ENCODE data around the gene UBE2E2.

The UBE2E2 gene

GRCh38 chr3:23276913-23277658, 74.0 kb downstream of the UBE2E2 start:
- no peak overlapping the region for H3K4me3 ChIP-seq (ENCODE audit: low read depth, low read length)
- no peak for DNase-seq (ENCODE audit: low read depth)
- TF ChIP-seq CTCF (IDR thresholded peaks at IDR 0.05; ENCODE audit: low read depth, low read length, missing control alignments) = no peak

GRCh38 chr3:23277688-23278087, 74.6 kb downstream of the UBE2E2 start:
- TF ChIP-seq CTCF (IDR thresholded peaks at IDR 0.05; ENCODE audit: low read depth, low read length, missing control alignments) = no peak
- no peak overlapping the region for H3K4me3 ChIP-seq (ENCODE audit: low read depth, low read length)
- no peak for DNase-seq (ENCODE audit: low read depth)

- DNase-seq (ENCODE audit: low read depth) = no peak
- H3K4me3 ChIP-seq (ENCODE audit: low read depth, low read length) = no peak overlapping the region
- no peak for TF ChIP-seq CTCF (IDR thresholded peaks at IDR 0.05; ENCODE audit: low read depth, low read length, missing control alignments)
These were observed 80.5 kb downstream of the UBE2E2 start for GRCh38 chr3:23283625-23284024.

GRCh38 chr3:23288286-23288685, 85.2 kb downstream of the UBE2E2 start:
- TF ChIP-seq CTCF (IDR thresholded peaks at IDR 0.05; ENCODE audit: low read depth, low read length, missing control alignments) = no peak
- DNase-seq (ENCODE audit: low read depth) = no peak
- H3K4me3 ChIP-seq (ENCODE audit: low read depth, low read length) = no peak overlapping the region

GRCh38 chr3:23288715-23289114, 85.6 kb downstream of the UBE2E2 start:
- no peak for TF ChIP-seq CTCF (IDR thresholded peaks at IDR 0.05; ENCODE audit: low read depth, low read length, missing control alignments)
- no peak overlapping the region for H3K4me3 ChIP-seq (ENCODE audit: low read depth, low read length)
- no peak for DNase-seq (ENCODE audit: low read depth)

- H3K4me3 ChIP-seq (ENCODE audit: low read depth, low read length) = no peak overlapping the region
- TF ChIP-seq CTCF (IDR thresholded peaks at IDR 0.05; ENCODE audit: low read depth, low read length, missing control alignments) = no peak
- no peak for DNase-seq (ENCODE audit: low read depth)
These were observed 89.3 kb downstream of the UBE2E2 start for GRCh38 chr3:23292432-23292831.

GRCh38 chr3:23294770-23295387, 91.8 kb downstream of the UBE2E2 start:
- TF ChIP-seq CTCF (IDR thresholded peaks at IDR 0.05; ENCODE audit: low read depth, low read length, missing control alignments) = no peak
- DNase-seq (ENCODE audit: low read depth) = no peak
- no peak overlapping the region for H3K4me3 ChIP-seq (ENCODE audit: low read depth, low read length)
